Type B pancreatic cell (in vitro differentiated cells): ENCODE results near the gene WRNIP1. TPM values are rescaled to one million over a fixed set of nuclear protein-coding genes. Genes with fewer than 3 reads are reported as not detected.

ENCODE experiments used
- DNase-seq: peaks from one replicate; pipeline ENCODE4 v3.0.0; 2021; ENCODE audit warnings: mixed read lengths; ENCODE audit not compliant: unreplicated experiment; ENCODE audit errors: extremely low spot score
- H3K27ac Mint-ChIP-seq: 2 replicates; pipeline ENCODE4 v1.8.0; 2021; ENCODE audit warnings: mild to moderate bottlenecking, mixed read lengths
- H3K27me3 Mint-ChIP-seq: 2 replicates; pipeline ENCODE4 v1.8.0; 2021; ENCODE audit warnings: mixed read lengths
- H3K36me3 Mint-ChIP-seq: 2 replicates; pipeline ENCODE4 v1.8.0; 2021; ENCODE audit warnings: mixed read lengths
- H3K4me1 Mint-ChIP-seq: one replicate; pipeline ENCODE4 v1.8.0; 2021; ENCODE audit warnings: mixed read lengths; ENCODE audit not compliant: unreplicated experiment
- H3K4me3 Mint-ChIP-seq: 2 replicates; pipeline ENCODE4 v1.8.0; 2021; ENCODE audit warnings: mild to moderate bottlenecking, mixed read lengths
- H3K9me3 Mint-ChIP-seq: 2 replicates; pipeline ENCODE4 v1.8.0; 2021; ENCODE audit warnings: mixed read lengths
- CTCF ChIP-seq: fragments of 200-600 bp; sonication (generic); conservative IDR thresholded peaks from 2 replicates; pipeline ENCODE4 v1.5.0; 2021; ENCODE audit warnings: antibody characterized with exemption, mild to moderate bottlenecking
- total RNA-seq: library from RNA; stranded (reverse); gene quantifications from 2 replicates; pipeline ENCODE4 v1.2.1, GENCODE V29; 2021; ENCODE audit warnings: low replicate concordance

Gene WRNIP1
- total RNA-seq, 1 donor from 2014 or later, result 41.2 TPM

- Mint-ChIP-seq H3K4me3 (no peak overlapping the region), H3K9me3 (no peaks in the 10 kb centered on the region), H3K27me3 (peaks cover 14% of the 10 kb centered on the region), H3K27ac (no peak overlapping the region), H3K4me1 (peaks cover 31% of the 10 kb centered on the region), H3K36me3 (no peaks in the 10 kb centered on the region)
- TF ChIP-seq CTCF, result no peak
- no peak for DNase-seq
Observed at GRCh38 chr6:2748183-2748582, 17.0 kb upstream of the WRNIP1 start.

GRCh38 chr6:2749969-2750600 is 15.1 kb upstream of the WRNIP1 start:
- no peak for DNase-seq
- H3K4me3 Mint-ChIP-seq, result peak overlapping the region; percentile 35
- peaks cover 14% of the 10 kb centered on the region for H3K4me1 Mint-ChIP-seq
- no peaks in the 10 kb centered on the region for H3K36me3 Mint-ChIP-seq
- no peaks in the 10 kb centered on the region for H3K9me3 Mint-ChIP-seq
- peak; percentile 95 for TF ChIP-seq CTCF
- peaks cover 9% of the 10 kb centered on the region for H3K27me3 Mint-ChIP-seq
- no peak overlapping the region for H3K27ac Mint-ChIP-seq

- Mint-ChIP-seq H3K27me3 (peaks cover 12% of the 10 kb centered on the region), H3K27ac (no peak within 1 kb of the TSS), H3K4me3 (peak within 1 kb of the TSS; percentile 35), H3K36me3 (no peaks in the 10 kb centered on the region), H3K9me3 (no peaks in the 10 kb centered on the region), H3K4me1 (peaks cover 11% of the 10 kb centered on the region)
- DNase-seq, result no peak
- TF ChIP-seq CTCF, result no peak
Observed at GRCh38 chr6:2750832-2751231, 14.4 kb upstream of the WRNIP1 start, which contains the start of gene MYLK4. TSS of gene MYLK4 (minus strand) at chr6:2750922. CDS start at chr6:2749294, 1,628 bp downstream.

- no peaks in the 10 kb centered on the region for H3K9me3 Mint-ChIP-seq
Observed at GRCh38 chr6:2751871-2752270, 13.3 kb upstream of the WRNIP1 start.

GRCh38 chr6:2752477-2753109 is 12.6 kb upstream of the WRNIP1 start:
- Mint-ChIP-seq H3K4me1 (peaks cover 5% of the 10 kb centered on the region), H3K4me3 (no peak overlapping the region), H3K9me3 (no peaks in the 10 kb centered on the region), H3K27ac (no peak overlapping the region), H3K27me3 (peaks cover 12% of the 10 kb centered on the region), H3K36me3 (no peaks in the 10 kb centered on the region)
- no peak for DNase-seq
- TF ChIP-seq CTCF, result no peak

More at GRCh38 chr6:2751871-2752270, 13.3 kb upstream of the WRNIP1 start:
- TF ChIP-seq CTCF, result no peak
- Mint-ChIP-seq H3K4me1 (peaks cover 5% of the 10 kb centered on the region), H3K4me3 (no peak overlapping the region), H3K27me3 (peaks cover 12% of the 10 kb centered on the region), H3K36me3 (no peaks in the 10 kb centered on the region), H3K27ac (no peak overlapping the region)
- DNase-seq, result no peak
